Camera-type eye (tissue), 1 donor: ENCODE results near the gene GJC3. TPM values are rescaled to one million over a fixed set of nuclear protein-coding genes. Genes with fewer than 3 reads are reported as not detected.

ENCODE experiments used
- total RNA-seq: library from RNA; depleted of rRNA; stranded (reverse); fragments of >200 nt; gene quantifications from one replicate; pipeline ENCODE4 v1.2.3, GENCODE V29; 2014

The GJC3 gene
- not detected for total RNA-seq

GRCh38 chr7:99928994-99929729 is at the start of gene GJC3:
Gene GJC3 (minus strand): TSS chr7:99929620. CDS start chr7:99929620, 0 bp downstream.

GRCh38 chr7:99975782-99976521 is 46.5 kb upstream of the GJC3 start, which contains the start of gene AZGP1:
Gene AZGP1 (minus strand): TSS chr7:99976031. CDS start chr7:99976020, 11 bp downstream.

GRCh38 chr7:99918959-99919813 is 10.2 kb downstream of the GJC3 start, which contains the start of gene TRIM4:
Gene TRIM4 (minus strand): TSS chr7:99919530. CDS start chr7:99919401, 129 bp downstream.

GRCh38 chr7:99876933-99877332 is 52.5 kb downstream of the GJC3 start, which contains the start of gene OR2AE1:
Gene OR2AE1 (minus strand): TSS chr7:99877033. CDS start chr7:99877033, 0 bp downstream.

Other genes starting within 250 kb of the GJC3 start
- 4.6 TPM for gene CYP3A5, start 249.6 kb downstream of the GJC3 start, total RNA-seq
- not detected for gene CYP3A7, start 194.4 kb downstream of the GJC3 start, total RNA-seq
- gene CYP3A4, start 145.4 kb downstream of the GJC3 start, total RNA-seq = not detected
- not detected for gene CYP3A43, start 101.6 kb downstream of the GJC3 start, total RNA-seq
- not detected for gene OR2AE1, start 52.6 kb downstream of the GJC3 start, total RNA-seq
- 38.9 TPM for gene TRIM4, start 10.1 kb downstream of the GJC3 start, total RNA-seq
- gene AZGP1, start 46.4 kb upstream of the GJC3 start, total RNA-seq = 15.0 TPM
- gene ZKSCAN1, start 86.0 kb upstream of the GJC3 start, total RNA-seq = 77.0 TPM
- gene ZSCAN21, start 120.2 kb upstream of the GJC3 start, total RNA-seq = 19.7 TPM
- 61.1 TPM for gene ZNF3, start 152.1 kb upstream of the GJC3 start, total RNA-seq
- 53.1 TPM for gene COPS6, start 159.3 kb upstream of the GJC3 start, total RNA-seq
- gene MCM7, start 171.8 kb upstream of the GJC3 start, total RNA-seq = 84.2 TPM
- gene AP4M1, start 172.0 kb upstream of the GJC3 start, total RNA-seq = 31.1 TPM
- gene TAF6, start 189.7 kb upstream of the GJC3 start, total RNA-seq = 70.6 TPM
- gene CNPY4, start 190.0 kb upstream of the GJC3 start, total RNA-seq = 36.2 TPM
- 3.1 TPM for gene MBLAC1, start 197.3 kb upstream of the GJC3 start, total RNA-seq
- 77.6 TPM for gene LAMTOR4, start 219.3 kb upstream of the GJC3 start, total RNA-seq
- 13.5 TPM for gene TRAPPC14, start 229.1 kb upstream of the GJC3 start, total RNA-seq
- gene GAL3ST4, start 239.0 kb upstream of the GJC3 start, total RNA-seq = 5.1 TPM
- gene GPC2, start 247.8 kb upstream of the GJC3 start, total RNA-seq = 28.8 TPM
- 0.55 TPM for gene STAG3, start 248.3 kb upstream of the GJC3 start, total RNA-seq